Measurements from ENCODE around the gene PSME1.

DNA sequence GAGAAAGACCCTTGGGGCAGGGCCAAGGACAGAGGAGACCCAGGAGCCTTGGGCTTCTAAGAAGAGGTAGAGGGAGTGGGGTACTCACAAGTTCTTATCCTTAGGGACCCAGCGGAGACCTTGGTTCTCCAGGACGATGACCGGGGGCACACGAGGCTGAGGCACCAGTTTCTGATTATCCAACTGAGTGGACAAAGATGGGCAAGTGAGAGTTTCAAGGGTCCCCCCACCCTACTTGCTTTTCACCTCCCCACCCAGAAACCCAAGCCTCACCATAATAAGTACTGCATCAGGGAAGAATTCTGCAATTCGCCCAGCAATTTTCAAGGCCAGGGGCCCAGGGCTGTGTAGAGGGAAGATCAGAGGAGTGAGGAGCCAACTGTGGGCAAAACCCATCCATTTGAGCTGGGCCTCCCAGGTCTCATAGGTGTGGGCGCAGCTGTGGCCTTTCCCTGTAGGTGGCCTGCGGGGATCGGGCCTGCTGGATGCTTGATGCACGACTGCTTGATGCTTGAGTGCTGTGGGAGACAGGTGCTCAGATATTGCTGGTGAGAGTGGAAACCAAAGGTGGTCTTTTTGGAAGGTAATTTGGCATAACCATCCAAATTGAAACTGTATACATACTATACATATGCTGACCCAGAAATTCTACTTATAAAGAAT, 3.4 kb downstream of the PSME1 start:
- TF ChIP-seq, protein P1, sequence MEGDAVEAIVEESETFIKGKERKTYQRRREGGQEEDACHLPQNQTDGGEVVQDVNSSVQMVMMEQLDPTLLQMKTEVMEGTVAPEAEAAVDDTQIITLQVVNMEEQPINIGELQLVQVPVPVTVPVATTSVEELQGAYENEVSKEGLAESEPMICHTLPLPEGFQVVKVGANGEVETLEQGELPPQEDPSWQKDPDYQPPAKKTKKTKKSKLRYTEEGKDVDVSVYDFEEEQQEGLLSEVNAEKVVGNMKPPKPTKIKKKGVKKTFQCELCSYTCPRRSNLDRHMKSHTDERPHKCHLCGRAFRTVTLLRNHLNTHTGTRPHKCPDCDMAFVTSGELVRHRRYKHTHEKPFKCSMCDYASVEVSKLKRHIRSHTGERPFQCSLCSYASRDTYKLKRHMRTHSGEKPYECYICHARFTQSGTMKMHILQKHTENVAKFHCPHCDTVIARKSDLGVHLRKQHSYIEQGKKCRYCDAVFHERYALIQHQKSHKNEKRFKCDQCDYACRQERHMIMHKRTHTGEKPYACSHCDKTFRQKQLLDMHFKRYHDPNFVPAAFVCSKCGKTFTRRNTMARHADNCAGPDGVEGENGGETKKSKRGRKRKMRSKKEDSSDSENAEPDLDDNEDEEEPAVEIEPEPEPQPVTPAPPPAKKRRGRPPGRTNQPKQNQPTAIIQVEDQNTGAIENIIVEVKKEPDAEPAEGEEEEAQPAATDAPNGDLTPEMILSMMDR (IDR thresholded peaks at IDR 0.05) = no peak
- TF ChIP-seq POLR2A (IDR thresholded peaks at IDR 0.05) = no peak
